ENCODE data around the gene PTOV1. TPM values are rescaled to one million over a fixed set of nuclear protein-coding genes. Genes with fewer than 3 reads are reported as not detected.

The PTOV1 gene
- total RNA-seq, 4 donors from 2014 or later, result 88.3 to 148 (median 98.9) TPM

DNA sequence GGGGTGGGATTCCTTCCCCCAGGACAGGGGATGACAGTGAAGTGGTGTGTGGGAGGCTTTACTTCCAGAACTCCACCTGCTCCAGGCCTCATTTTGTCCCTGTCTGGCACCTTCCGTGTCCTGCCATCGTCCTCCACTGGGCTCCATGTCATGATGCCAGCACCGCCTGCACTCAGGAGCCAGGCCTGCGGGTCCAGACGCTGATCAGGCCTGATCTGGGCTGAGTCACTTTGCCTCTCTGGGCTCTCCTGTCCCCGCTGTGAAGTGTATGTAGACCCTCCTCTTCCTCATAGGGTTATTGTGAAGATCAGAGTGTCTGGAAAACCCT lies 47.5 kb upstream of the PTOV1 start:
- Histone ChIP-seq H3K27me3 (no peaks in the 10 kb centered on the region), H3K4me1 (peaks cover 0 to 16% of the 10 kb centered on the region in 2 donors), H3K27ac (no peak overlapping the region), H3K4me3 (replicated peaks in 1 of 3) (no peak overlapping the region), H3K9me3 (no peaks in the 10 kb centered on the region), H3K36me3 (peaks cover 28 to 51% of the 10 kb centered on the region in 2 donors)
- no peak for DNase-seq
- intact Hi-C loops (cut with DNase I), result loop anchor here (5.0 kb wide), 1 partner anchor 41 kb away; the partner anchor contains the start of gene TSKS
- TF ChIP-seq POLR2A (IDR thresholded peaks at IDR 0.05), result no peak
- TF ChIP-seq, protein P1, sequence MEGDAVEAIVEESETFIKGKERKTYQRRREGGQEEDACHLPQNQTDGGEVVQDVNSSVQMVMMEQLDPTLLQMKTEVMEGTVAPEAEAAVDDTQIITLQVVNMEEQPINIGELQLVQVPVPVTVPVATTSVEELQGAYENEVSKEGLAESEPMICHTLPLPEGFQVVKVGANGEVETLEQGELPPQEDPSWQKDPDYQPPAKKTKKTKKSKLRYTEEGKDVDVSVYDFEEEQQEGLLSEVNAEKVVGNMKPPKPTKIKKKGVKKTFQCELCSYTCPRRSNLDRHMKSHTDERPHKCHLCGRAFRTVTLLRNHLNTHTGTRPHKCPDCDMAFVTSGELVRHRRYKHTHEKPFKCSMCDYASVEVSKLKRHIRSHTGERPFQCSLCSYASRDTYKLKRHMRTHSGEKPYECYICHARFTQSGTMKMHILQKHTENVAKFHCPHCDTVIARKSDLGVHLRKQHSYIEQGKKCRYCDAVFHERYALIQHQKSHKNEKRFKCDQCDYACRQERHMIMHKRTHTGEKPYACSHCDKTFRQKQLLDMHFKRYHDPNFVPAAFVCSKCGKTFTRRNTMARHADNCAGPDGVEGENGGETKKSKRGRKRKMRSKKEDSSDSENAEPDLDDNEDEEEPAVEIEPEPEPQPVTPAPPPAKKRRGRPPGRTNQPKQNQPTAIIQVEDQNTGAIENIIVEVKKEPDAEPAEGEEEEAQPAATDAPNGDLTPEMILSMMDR (IDR thresholded peaks at IDR 0.05), result no peak
- WGBS, 2 donors, result 100% methylated on average over 2 to 6 of the region's 6 CpGs

DNA sequence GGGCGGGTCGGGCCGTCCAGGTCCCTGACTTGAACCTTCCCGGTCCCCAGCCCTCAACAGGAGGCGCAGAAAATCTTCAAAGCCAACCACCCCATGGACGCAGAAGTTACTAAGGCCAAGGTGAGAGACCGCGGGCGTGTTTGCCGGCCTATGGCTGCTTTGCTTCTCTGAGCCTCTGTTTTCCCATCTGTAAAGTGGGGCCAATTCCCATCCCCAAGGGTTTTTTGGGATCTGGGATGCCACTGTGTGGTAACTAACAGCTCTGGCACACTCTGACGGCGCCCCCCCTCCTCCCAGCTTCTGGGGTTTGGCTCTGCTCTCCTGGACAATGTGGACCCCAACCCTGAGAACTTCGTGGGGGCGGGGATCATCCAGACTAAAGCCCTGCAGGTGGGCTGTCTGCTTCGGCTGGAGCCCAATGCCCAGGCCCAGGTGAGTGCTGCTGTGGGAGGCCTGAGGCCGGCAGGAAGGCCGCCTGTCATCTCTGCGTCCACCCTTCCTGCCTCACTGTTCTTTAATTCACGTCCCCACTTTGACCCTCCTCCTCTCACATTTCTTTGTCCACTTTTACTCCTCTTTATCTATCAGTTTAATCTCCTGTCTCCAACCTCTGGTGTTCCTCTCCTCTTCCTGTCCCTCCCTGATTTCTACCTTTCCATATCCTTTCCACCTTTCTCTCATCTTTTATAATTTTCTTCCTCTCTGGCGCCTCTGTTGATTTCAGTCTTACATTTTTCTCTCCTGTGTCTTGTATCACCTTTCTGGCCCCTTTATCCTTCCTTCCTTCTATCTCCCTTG lies 44.9 kb upstream of the PTOV1 start:
- intact Hi-C loops (cut with DNase I), result loop anchor here (5.0 kb wide), 1 partner anchor 51 kb away; no protein-coding TSS in a partner anchor
- Histone ChIP-seq H3K4me3 (replicated peaks in 1 of 3) (no peak overlapping the region), H3K27ac (no peak overlapping the region), H3K9me3 (no peaks in the 10 kb centered on the region), H3K4me1 (peaks cover 6 to 29% of the 10 kb centered on the region in 2 donors), H3K36me3 (peaks cover 9 to 28% of the 10 kb centered on the region in 2 donors), H3K27me3 (no peaks in the 10 kb centered on the region)
- no peak for DNase-seq
- no peak for TF ChIP-seq POLR2A (IDR thresholded peaks at IDR 0.05)
- TF ChIP-seq, protein P1 (IDR thresholded peaks at IDR 0.05), result no peak
- WGBS, 2 donors, result 89 to 94% methylated on average over 16 to 19 of the region's 20 CpGs

DNA sequence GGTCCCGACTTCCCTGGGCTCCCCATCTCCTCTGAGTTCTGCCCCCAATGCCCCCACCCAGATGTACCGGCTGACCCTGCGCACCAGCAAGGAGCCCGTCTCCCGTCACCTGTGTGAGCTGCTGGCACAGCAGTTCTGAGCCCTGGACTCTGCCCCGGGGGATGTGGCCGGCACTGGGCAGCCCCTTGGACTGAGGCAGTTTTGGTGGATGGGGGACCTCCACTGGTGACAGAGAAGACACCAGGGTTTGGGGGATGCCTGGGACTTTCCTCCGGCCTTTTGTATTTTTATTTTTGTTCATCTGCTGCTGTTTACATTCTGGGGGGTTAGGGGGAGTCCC lies 44.4 kb upstream of the PTOV1 start:
- TF ChIP-seq, protein P1 (IDR thresholded peaks at IDR 0.05), result no peak
- no peak for TF ChIP-seq POLR2A (IDR thresholded peaks at IDR 0.05)
- 95 to 96% methylated on average over 8 of the region's 8 CpGs for WGBS, 2 donors
- intact Hi-C loops (cut with DNase I), result loop anchor here (5.0 kb wide), 1 partner anchor 51 kb away; no protein-coding TSS in a partner anchor
- Histone ChIP-seq H3K27me3 (no peaks in the 10 kb centered on the region), H3K4me1 (peaks cover 6 to 29% of the 10 kb centered on the region in 2 donors), H3K9me3 (no peaks in the 10 kb centered on the region), H3K4me3 (replicated peaks in 1 of 3) (no peak overlapping the region), H3K27ac (no peak overlapping the region), H3K36me3 (peaks cover 9 to 22% of the 10 kb centered on the region in 2 donors)
- no peak for DNase-seq

DNA sequence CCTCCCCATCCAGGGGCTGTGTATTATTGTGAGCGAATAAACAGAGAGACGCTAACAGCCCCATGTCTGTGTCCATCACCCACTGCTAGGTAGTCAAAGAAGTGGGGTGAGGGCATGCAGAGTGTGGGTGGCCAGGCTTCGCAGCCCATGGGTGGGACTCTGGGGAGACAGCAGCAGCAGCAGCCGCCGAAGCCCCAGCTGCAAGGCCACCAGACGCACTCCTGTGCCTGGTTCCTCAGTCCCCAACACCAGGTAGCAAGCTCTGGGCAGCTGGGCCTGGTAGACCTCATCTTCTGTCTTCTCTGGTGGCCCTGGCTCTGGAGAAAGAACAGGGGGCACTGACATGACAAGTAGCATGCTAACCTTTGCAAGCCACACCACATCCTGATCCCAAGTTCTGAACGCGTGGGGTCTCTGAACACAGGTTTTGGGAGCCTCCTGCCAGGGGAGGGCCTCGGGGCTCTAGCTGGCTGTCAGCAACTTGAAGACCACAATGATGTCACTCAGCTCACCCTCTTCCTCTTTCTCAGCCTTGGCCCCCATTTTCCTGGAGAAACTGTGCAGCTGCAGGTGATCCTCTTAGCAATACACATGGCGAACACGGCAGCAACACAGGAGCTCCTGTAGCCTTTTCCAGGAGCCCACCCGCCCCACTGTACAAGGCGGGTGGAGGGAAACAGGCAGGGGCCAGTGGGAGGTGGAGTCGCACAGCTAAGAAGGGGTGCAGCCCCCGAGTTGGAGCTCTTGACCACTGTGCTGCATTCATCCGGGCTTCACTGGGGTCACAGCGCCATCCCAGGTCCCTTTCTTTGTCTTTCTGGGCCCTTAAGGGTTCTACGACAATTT lies 43.7 kb upstream of the PTOV1 start:
- Histone ChIP-seq H3K9me3 (no peaks in the 10 kb centered on the region), H3K36me3 (peaks cover 9 to 19% of the 10 kb centered on the region in 2 donors), H3K27ac (no peak overlapping the region), H3K27me3 (no peaks in the 10 kb centered on the region), H3K4me3 (replicated peaks in 1 of 3) (no peak overlapping the region), H3K4me1 (peaks cover 7 to 22% of the 10 kb centered on the region in 2 donors)
- TF ChIP-seq, protein P1 (IDR thresholded peaks at IDR 0.05), result no peak
- TF ChIP-seq POLR2A (IDR thresholded peaks at IDR 0.05), result no peak
- no peak for DNase-seq
- intact Hi-C loops (cut with DNase I), result loop anchor here (5.0 kb wide), 1 partner anchor 50 kb away; no protein-coding TSS in a partner anchor
- 90 to 93% methylated on average over 14 to 17 of the region's 18 CpGs for WGBS, 2 donors
